ENCODE measurements around the gene MRPL46.
"Not testable (repeated sequence)": the region's sequence is repeated elsewhere in the genome, so short reads cannot be mapped to it uniquely, and the experiment has no call there.

The MRPL46 gene

GRCh38 chr15:88438181-88438580 is 29.0 kb downstream of the MRPL46 start:
- DNase-seq, result no peak

DNA sequence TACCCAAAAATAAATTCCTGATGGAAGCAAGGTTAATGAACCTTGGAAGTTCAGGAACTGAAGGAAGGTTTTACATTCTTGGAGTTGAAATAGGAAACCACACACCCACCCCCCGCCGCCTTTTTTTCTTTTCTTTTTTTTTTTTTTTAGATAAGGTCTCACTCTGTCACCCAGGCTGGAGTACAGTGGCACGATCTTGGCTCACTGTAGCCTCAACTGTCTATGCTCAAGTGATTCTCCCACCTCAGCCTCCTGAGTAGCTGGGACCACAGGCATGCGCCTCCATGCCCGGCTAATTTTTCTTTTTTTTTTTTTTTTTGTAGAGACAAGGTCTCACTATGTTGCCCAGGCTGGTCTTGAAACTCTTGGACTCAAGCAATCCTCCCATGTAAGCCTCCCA is 33.1 kb downstream of the MRPL46 start:
- not testable (repeated sequence) for DNase-seq

DNA sequence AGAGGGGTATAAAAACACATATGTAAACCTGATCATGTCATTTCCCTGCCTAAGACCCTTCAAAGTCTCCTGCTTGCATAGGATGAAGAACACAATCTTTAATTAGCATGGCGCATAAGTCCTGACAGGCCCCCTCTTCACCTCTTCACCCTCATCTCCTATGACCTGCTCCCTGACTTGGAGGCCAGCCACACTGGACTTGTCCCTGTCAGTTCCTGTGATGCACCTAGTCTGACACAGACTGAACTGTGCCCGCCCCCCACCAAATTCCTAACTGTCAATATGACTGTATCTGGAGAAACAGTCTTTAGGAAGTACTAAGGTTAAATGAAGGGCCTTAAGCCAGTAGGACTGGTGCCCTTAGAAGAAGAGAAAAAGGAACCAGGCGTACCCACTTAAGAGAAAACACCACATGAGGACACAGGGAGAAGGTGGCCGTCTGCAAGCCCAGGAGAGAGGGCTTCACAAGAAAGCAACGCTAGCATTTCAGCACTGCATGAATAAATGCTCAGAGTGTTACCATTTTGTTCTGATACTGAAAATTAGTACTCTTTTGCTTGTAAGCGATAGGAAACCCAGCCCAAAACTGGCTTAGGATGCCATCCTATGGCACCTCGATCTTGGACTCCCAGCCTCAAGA is 34.0 kb downstream of the MRPL46 start:
- DNase-seq, result no peak

DNA sequence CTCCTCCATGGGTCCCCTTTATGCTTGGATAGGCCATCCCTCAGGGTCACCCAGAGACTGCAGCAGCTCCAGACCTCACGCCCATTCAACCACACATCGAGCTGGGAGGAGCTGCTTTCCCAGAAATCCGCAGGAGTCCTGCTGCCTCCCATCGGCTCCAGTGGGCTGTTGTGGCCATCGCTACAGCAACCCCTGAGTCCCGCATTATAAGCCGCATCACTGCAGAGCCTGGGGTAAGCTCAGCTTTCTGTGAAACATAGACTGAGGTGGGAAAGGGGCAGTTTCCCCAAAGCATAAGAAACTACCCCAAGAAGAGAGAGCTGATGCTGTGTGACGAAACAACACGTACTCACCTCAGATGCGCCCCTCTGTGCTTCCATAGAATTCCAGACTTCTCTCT is 35.7 kb downstream of the MRPL46 start:
- DNase-seq, result no peak

GRCh38 chr15:88430051-88430450 is 37.1 kb downstream of the MRPL46 start:
- DNase-seq, result no peak

DNA sequence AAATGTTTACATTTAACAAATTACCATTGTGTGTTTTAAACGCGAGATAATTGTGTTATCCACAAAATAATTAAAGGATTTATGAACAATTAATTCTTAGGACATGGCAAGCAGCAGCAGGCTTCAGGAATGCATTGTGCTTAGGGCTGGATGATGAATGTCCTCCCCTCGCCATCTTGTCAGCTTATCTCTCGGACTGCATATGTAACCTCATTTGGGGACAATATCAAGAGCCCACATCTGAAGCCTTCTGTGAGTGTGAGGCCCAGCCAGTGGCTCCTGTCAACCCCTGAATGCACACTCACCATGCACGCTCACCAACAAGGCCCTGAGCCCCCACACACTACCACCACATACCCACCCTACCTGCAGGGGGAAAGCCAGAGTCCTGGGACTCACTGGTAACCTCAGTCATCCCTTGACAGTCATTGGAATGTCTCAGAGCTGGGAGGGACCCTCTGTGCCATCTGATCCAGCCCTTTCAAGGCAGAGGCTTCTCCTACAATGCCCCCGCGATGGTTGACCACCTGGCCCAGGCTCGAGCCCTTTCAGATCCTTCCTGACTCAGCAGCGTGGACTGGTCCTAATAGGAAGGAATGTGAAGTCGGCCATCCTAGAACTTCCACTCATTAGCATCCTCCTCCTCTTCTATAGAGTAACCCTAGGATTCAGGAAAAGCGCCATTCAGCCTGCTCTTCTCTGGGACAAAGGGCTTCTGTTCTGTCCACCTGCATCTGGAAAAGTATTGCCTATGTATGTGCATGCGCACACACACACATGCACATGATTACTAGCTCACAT is 38.2 kb downstream of the MRPL46 start:
- DNase-seq, result no peak

GRCh38 chr15:88428053-88428452 is 39.1 kb downstream of the MRPL46 start:
- DNase-seq, result no peak

GRCh38 chr15:88426304-88426703 is 40.9 kb downstream of the MRPL46 start:
- DNase-seq, result no peak

DNA sequence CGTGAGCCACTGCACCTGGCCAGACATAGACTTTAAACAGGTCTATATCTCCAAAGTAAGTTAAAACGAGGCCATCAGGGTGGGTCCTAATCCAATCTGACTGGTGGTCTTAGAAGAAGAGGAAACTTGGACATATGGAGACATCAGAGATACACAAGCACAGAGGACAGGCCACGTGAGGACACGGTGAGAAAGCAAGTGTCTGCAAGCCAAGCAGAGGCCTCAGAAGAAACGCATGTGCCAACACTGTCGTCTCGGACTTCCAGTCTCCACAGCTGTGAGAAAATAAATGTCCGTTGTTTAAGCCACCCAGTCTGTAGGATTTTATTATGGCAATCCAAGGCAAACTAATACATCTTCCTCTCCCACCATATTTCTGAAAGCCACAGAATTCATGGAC is 43.9 kb downstream of the MRPL46 start:
- no peak for DNase-seq

DNA sequence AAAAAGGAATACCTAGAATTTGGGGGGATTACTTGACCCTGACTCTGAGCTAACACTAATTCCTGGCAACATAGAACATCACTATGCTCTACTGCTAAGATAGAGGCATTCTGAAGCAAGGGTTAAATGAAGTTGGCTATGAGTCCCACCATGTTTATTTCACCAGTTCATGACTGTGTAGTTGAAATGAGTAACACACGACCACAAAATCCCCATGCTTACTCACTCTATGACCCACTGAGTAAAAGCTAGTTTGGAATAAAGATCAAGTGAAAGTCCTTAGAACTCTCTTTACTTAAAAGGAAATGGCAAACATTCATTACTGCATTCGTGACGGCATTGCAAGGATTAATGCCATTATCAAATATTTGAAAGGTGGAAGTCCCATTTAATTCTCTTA is 47.4 kb downstream of the MRPL46 start:
- no peak for DNase-seq

All from amniotic stem cell (primary cell).